H7 (cell line): ENCODE measurements around the gene RNPEPL1. TPM values are rescaled to one million over a fixed set of nuclear protein-coding genes. Genes with fewer than 3 reads are reported as not detected.

Experiments used
- DNase-seq: peaks from one replicate; pipeline ENCODE4 v3.0.0; 2012
- H3K27me3 ChIP-seq: 2 replicates; pipeline ENCODE4 v1.6.0; 2011; ENCODE audit warnings: mild to moderate bottlenecking, low read length; ENCODE audit not compliant: control insufficient read depth, insufficient read depth
- H3K36me3 ChIP-seq: replicated peaks from 2 replicates; pipeline ENCODE4 v1.5.1; 2011; ENCODE audit warnings: low read length; ENCODE audit not compliant: control insufficient read depth, insufficient read depth
- H3K4me3 ChIP-seq: 2 replicates; pipeline ENCODE4 v1.5.1; 2011; ENCODE audit warnings: low read depth, mild to moderate bottlenecking, control low read depth, low read length, moderate library complexity; ENCODE audit not compliant: insufficient read depth
- total RNA-seq: library from RNA; depleted of rRNA; stranded (reverse); fragments of >200 nt; shearing (Covaris generic); gene quantifications from 2 replicates; pipeline ENCODE4 v1.2.3, GENCODE V29; 2014

Gene RNPEPL1
- total RNA-seq, 1 experiment from 2014 or later = 10.3 TPM

DNA sequence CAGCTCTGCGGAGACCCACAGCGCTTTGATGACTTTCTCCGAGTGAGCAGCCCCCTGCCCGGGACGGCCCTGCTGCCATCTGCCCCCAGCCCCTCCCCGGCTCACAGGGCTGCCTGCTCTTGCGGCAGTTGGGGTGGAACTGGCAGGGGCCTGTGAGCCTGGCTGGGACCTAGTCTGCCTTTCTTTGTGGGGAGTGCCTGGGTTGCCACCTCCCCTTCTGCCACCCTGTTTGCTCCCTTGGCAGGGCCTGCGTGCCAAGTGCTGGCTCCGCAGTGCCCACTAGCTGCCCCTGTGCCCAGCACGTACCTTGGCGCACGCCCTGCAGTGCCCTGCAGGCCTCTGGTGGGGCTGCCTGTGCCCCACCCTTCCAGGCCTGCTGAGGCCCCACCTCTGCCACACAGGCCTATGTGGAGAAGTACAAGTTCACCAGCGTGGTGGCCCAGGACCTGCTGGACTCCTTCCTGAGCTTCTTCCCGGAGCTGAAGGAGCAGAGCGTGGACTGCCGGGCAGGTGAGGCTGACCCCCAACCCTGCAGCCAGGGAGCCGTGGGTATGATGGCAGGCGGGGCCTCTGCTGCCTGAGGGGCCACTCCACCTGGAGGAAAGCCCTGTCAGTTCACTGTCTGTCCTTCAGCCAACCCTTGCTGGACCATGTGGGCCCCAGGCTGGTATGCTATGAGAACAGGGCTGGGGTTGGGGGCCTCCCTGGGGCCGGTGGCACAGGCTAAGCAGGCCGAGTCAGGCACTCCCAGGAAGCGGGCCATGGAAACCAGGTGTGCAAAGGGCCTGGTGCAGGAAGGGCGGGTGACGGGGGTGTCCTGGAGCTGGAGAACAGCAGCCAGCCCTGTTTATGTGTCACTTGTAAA is 7.0 kb downstream of the RNPEPL1 start:
- Histone ChIP-seq H3K36me3 (no peaks in the 10 kb centered on the region), H3K27me3 (no peaks in the 10 kb centered on the region), H3K4me3 (no peak overlapping the region)
- DNase-seq = no peak

DNA sequence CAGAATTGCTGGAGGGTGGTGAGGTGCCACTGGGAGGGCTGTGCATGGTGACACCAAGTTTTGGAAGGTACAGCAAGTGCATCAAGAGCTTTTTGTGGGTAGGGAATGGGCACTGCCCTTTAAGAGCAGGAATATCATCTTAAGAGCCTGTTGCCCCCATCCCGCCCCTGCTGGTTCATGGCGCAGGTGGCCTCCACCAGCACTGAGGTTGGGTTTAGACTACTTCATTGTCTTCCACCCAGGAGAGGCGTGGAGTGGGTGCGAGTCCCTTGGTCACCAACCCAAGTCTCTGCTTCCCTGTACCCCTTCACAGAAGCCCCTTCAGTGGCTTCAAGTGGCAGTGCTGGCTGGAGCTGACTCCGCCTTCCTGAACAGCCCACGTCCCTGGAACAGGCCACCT is 7.8 kb downstream of the RNPEPL1 start:
- DNase-seq = no peak

DNA sequence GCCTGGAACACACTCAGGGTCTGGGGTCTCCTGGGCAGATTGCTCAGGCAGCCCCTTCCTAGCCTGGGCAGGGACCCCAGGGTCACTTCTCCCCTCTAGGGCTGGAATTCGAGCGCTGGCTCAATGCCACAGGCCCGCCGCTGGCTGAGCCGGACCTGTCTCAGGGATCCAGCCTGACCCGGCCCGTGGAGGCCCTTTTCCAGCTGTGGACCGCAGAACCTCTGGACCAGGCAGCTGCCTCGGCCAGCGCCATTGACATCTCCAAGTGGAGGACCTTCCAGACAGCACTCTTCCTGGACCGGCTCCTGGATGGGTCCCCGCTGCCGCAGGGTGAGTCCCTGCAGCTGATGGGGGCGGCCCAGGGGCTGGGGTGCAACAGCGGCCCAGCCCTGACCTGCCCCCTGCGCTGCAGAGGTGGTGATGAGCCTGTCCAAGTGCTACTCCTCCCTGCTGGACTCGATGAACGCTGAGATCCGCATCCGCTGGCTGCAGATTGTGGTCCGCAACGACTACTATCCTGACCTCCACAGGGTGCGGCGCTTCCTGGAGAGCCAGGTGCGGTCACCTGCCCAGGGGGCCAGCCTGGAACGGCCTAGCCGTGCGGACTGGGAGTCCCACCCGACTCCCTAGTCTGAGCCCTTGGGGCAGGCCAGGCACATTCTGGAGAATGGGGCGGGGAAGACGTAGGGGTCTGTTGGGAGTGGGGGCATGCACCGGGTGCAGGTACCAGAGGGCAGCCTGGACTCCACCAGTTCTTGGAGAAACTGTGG is 8.3 kb downstream of the RNPEPL1 start:
- no peak overlapping the region for H3K4me3 ChIP-seq
- DNase-seq = no peak
- no peaks in the 10 kb centered on the region for H3K27me3 ChIP-seq
- H3K36me3 ChIP-seq = no peaks in the 10 kb centered on the region

More for the DNA sequence above, 7.8 kb downstream of the RNPEPL1 start:
- H3K27me3 ChIP-seq = no peaks in the 10 kb centered on the region
- H3K36me3 ChIP-seq = no peaks in the 10 kb centered on the region
- H3K4me3 ChIP-seq = no peak overlapping the region

DNA sequence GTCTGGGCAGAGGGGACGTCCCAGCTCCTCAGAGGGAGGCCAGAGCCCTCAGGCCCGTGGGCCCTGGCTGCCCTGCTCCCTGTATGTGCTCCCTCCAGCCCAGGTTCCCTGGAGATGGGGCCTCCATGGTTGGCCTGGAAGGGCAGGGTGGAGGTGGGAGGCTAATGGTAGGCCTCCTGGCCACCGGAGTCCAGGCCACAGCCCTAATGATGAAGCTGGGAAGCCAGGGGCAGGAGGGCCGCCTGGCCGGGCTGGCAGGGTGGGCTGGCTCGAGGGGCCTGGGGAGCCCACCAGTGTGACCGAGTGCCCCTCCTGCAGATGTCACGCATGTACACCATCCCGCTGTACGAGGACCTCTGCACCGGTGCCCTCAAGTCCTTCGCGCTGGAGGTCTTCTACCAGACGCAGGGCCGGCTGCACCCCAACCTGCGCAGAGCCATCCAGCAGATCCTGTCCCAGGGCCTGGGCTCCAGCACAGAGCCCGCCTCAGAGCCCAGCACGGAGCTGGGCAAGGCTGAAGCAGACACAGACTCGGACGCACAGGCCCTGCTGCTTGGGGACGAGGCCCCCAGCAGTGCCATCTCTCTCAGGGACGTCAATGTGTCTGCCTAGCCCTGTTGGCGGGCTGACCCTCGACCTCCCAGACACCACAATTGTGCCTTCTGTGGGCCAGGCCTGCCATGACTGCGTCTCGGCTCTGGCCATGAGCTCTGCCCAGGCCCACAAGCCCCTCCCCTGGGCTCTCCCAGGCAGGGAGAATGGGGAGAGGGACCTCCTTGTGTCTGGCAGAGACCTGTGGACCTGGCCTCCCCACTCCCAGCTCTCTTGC is 9.2 kb downstream of the RNPEPL1 start:
- Histone ChIP-seq H3K36me3 (no peaks in the 10 kb centered on the region), H3K4me3 (no peak overlapping the region), H3K27me3 (no peaks in the 10 kb centered on the region)
- no peak for DNase-seq

DNA sequence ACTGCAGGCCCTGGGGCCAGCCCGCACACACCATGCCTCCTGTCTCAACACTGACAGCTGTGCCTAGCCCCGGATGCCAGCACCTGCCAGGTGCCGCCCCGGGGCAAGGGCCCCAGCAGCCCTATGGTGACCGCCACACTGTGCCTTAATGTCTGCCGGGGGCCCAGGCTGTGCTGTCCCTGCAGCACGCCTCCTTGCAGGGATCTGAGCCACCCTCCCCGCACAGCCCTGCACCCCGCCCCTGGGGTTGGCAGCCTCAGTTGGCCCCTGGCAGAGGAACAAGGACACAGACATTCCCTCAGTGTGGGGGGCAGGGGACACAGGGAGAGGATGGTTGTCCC is 9.8 kb downstream of the RNPEPL1 start:
- DNase-seq = no peak
- no peak overlapping the region for H3K4me3 ChIP-seq
- H3K36me3 ChIP-seq = no peaks in the 10 kb centered on the region
- H3K27me3 ChIP-seq = no peaks in the 10 kb centered on the region

DNA sequence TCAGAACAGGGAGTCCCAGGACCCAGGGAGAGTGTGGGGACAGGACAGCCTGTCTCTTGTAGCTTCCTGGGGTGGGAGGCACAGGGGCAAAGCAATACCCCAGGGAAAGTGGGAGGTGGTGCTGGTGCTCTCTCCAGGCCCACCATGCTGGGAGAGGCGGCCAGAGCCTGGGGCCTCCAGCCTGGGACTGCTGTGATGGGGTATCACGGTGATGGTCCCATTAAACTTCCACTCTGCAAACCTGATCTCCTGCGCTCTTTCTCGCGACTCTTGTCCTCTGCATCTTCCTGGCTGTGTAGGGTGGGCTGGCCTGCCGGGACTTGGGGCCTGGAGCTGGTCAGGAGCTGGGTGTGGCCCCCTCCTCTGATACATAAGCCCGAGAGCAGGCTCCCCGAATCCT is 10.2 kb downstream of the RNPEPL1 start:
- no peak overlapping the region for H3K4me3 ChIP-seq
- no peak for DNase-seq
- H3K27me3 ChIP-seq = no peaks in the 10 kb centered on the region
- H3K36me3 ChIP-seq = no peaks in the 10 kb centered on the region

DNA sequence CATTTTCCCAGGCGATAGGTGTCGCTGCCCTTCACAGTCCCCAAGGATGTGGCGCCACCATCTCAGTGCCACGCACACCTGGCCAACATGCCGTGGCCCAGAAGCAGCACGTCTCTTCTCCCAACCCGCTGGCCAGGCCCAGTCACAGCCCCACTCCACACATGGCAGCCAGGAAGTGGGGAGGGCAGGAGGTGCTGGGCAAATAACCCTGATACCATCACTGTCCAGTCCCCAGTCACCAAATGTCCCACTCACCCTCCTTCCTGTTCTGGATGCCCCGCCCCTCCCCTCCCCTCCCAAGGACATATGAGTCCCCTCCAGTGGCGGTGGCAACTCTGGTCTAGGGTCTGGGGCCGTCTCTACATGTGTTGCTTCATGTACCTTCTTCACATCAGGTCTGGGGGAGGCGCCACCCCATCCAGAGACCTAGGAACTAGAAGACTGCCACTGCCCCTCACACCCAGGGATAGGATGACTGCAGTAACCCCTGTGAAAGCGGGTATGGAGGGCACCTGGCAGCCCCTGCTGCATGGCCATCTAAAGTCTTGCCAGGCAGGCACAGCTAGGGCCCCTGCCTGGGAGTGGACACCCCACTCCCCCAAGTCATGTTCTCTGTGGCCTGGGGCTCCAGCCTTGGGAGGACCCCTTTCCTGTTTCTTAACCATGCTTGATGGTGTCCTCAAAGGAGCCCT is 10.9 kb downstream of the RNPEPL1 start:
- Histone ChIP-seq H3K4me3 (no peak overlapping the region), H3K36me3 (no peaks in the 10 kb centered on the region), H3K27me3 (no peaks in the 10 kb centered on the region)
- DNase-seq = no peak

DNA sequence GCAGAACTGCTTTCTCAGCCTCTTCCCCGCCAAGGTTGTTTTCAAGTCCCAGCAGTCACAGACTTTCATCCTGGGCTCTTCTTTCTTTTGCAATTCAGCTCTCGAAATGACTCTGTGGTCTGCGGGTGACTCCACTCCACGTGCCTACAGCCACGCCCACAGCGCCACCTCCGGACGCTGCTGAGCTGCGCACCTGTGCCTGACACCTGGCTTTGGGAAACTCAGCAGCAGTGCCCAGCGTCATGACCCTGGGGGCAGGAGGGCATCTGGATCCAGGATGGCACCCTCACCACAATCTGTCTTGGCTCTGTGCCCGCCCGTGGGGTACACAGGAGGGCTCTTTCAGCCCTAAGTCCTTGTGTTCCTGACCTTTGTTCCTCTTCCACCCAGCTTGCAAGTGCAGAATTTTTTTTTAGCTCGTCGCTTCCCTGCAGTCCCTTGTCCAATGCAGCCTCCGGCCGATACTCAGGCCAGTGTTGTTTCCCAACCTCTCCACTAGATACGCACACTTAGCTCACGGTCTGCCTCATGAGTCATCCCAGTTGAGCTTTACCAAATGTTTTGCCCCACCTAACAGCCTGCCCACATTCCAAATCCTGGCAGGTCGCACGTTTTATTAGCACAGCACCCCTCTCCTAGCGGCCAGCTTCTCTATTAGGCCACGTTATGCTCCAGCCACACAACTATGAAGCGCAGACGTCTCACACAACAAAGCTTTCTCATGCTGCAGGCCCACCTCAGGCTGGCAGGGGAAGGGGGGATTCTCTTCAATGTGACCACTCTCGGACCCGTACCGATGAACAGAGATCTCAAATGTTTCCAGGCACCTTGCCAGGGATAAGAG is 11.7 kb downstream of the RNPEPL1 start:
- H3K4me3 ChIP-seq = no peak overlapping the region
- DNase-seq = peak; percentile 84
- H3K27me3 ChIP-seq = no peaks in the 10 kb centered on the region
- 0 out of 2 replicates have a peak, but pooled peaks cover 1% of the 10 kb centered on the region for H3K36me3 ChIP-seq

DNA sequence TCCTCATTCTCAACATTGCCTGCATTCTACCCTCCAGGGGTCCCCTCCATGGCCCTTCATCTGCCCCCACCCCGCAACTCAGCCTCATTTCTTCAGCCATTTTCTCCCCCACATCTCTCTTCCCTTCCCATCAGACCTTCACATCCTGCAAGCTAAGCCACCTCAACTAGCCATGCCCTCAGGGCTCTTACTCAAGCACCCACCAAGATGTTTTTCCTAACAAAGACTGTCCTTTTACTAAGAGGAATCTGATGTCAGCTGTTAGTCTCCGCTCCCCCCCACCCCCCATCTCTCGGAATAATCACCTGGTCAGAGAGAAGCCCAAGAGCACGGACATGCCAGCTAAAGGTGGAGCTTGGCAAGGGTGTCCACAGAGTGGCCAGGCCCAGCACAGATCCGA is 13.5 kb downstream of the RNPEPL1 start:
- DNase-seq = no peak
- Histone ChIP-seq H3K4me3 (no peak overlapping the region), H3K27me3 (no peaks in the 10 kb centered on the region), H3K36me3 (0 out of 2 replicates have a peak, but pooled peaks cover 2% of the 10 kb centered on the region)

DNA sequence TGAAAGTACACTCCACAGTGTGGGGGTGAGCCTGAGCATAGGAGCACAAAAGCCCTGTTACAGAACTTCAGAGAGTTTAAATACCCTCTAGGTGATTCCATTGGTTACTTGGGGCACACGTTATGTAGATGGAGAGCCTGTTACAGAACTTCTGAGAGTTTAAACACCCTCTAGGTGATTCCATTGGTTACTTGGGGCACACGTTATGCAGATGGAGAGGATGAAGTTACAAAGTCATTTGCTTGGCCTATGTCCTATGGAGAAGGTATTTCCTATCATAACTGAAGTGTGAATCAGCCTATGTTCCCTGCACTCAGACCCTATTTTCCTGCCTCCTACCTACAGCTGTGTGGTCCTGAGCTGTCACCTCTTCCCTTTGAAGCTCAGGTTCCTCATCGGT is 14.5 kb downstream of the RNPEPL1 start:
- H3K36me3 ChIP-seq = 0 out of 2 replicates have a peak, but pooled peaks cover 2% of the 10 kb centered on the region
- DNase-seq = no peak
- H3K27me3 ChIP-seq = no peaks in the 10 kb centered on the region

GRCh38 chr2:240583774-240584173 is 15.5 kb downstream of the RNPEPL1 start:
- Histone ChIP-seq H3K27me3 (no peaks in the 10 kb centered on the region), H3K4me3 (no peak overlapping the region), H3K36me3 (0 out of 2 replicates have a peak, but pooled peaks cover 2% of the 10 kb centered on the region)
- DNase-seq = no peak

More for the DNA sequence above, 14.5 kb downstream of the RNPEPL1 start:
- no peak overlapping the region for H3K4me3 ChIP-seq

GRCh38 chr2:240584486-240585031 is 16.3 kb downstream of the RNPEPL1 start:
- H3K27me3 ChIP-seq = no peaks in the 10 kb centered on the region
- peak; percentile 68 for DNase-seq
- H3K36me3 ChIP-seq = 0 out of 2 replicates have a peak, but pooled peaks cover 2% of the 10 kb centered on the region
- H3K4me3 ChIP-seq = no peak overlapping the region

GRCh38 chr2:240585101-240585500 is 16.8 kb downstream of the RNPEPL1 start:
- no peaks in the 10 kb centered on the region for H3K27me3 ChIP-seq
- peak; percentile 23 for DNase-seq
- H3K4me3 ChIP-seq = peak overlapping the region; percentile 92
- 0 out of 2 replicates have a peak, but pooled peaks cover 2% of the 10 kb centered on the region for H3K36me3 ChIP-seq
